Adipocyte (in vitro differentiated cells): Measurements from ENCODE around the gene GPR161.

Source experiments
- DNase-seq: peaks from one replicate; pipeline ENCODE4 v3.0.0-alpha.2; 2015; ENCODE audit warnings: low read depth
- H3K27me3 ChIP-seq: replicated peaks from 2 replicates; pipeline ENCODE4 v1.7.0; 2013; ENCODE audit warnings: mild to moderate bottlenecking, low read length, moderate library complexity; ENCODE audit not compliant: control insufficient read depth, insufficient read depth
- H3K36me3 ChIP-seq: 2 replicates; pipeline ENCODE4 v1.7.0; 2013; ENCODE audit warnings: low read length, mild to moderate bottlenecking, moderate library complexity; ENCODE audit not compliant: control insufficient read depth, insufficient read depth, severe bottlenecking
- H3K4me1 ChIP-seq: 2 replicates; pipeline ENCODE4 v1.7.0; 2013; ENCODE audit warnings: mild to moderate bottlenecking, low read length, moderate library complexity; ENCODE audit not compliant: control insufficient read depth, insufficient read depth
- H3K4me3 ChIP-seq: 2 replicates; pipeline ENCODE4 v1.7.0; 2013; ENCODE audit warnings: mild to moderate bottlenecking, low read length, moderate library complexity
- H3K9ac ChIP-seq: 2 replicates; pipeline ENCODE4 v1.7.0; 2013; ENCODE audit warnings: mild to moderate bottlenecking, low read length, moderate library complexity
- H3K9me3 ChIP-seq: 2 replicates; pipeline ENCODE4 v1.7.0; 2013; ENCODE audit warnings: mild to moderate bottlenecking, low read length, moderate library complexity; ENCODE audit not compliant: control insufficient read depth

The GPR161 gene

GRCh38 chr1:168146160-168146539 is 9.4 kb upstream of the GPR161 start:
- no peak for DNase-seq
- Histone ChIP-seq H3K9me3 (no peaks in the 10 kb centered on the region), H3K4me3 (no peak overlapping the region), H3K9ac (no peak overlapping the region), H3K27me3 (no peaks in the 10 kb centered on the region), H3K36me3 (no peaks in the 10 kb centered on the region), H3K4me1 (no peaks in the 10 kb centered on the region)

GRCh38 chr1:168145184-168146159 is 8.7 kb upstream of the GPR161 start:
- no peak overlapping the region for H3K4me3 ChIP-seq
- H3K9ac ChIP-seq = peak overlapping the region; percentile 27
- no peaks in the 10 kb centered on the region for H3K27me3 ChIP-seq
- no peaks in the 10 kb centered on the region for H3K9me3 ChIP-seq
- DNase-seq = peak; percentile 93
- H3K36me3 ChIP-seq = no peaks in the 10 kb centered on the region
- peaks cover under 1% of the 10 kb centered on the region for H3K4me1 ChIP-seq

- Histone ChIP-seq H3K36me3 (no peaks in the 10 kb centered on the region), H3K9ac (no peak overlapping the region), H3K4me3 (no peak overlapping the region), H3K27me3 (no peaks in the 10 kb centered on the region), H3K4me1 (peaks cover 8% of the 10 kb centered on the region), H3K9me3 (no peaks in the 10 kb centered on the region)
- DNase-seq = no peak
Measured at GRCh38 chr1:168141871-168142385, 5.2 kb upstream of the GPR161 start.

GRCh38 chr1:168139070-168139469 is 2.3 kb upstream of the GPR161 start:
- DNase-seq = no peak
- Histone ChIP-seq H3K9me3 (no peaks in the 10 kb centered on the region), H3K36me3 (no peaks in the 10 kb centered on the region), H3K4me3 (no peak overlapping the region), H3K4me1 (peaks cover 11% of the 10 kb centered on the region), H3K9ac (no peak overlapping the region), H3K27me3 (no peaks in the 10 kb centered on the region)

GRCh38 chr1:168138134-168138533 is 1.4 kb upstream of the GPR161 start:
- peak; percentile 28 for DNase-seq
- H3K9ac ChIP-seq = no peak overlapping the region
- H3K27me3 ChIP-seq = no peaks in the 10 kb centered on the region
- H3K4me3 ChIP-seq = no peak overlapping the region
- peaks cover 11% of the 10 kb centered on the region for H3K4me1 ChIP-seq
- no peaks in the 10 kb centered on the region for H3K9me3 ChIP-seq
- H3K36me3 ChIP-seq = no peaks in the 10 kb centered on the region

- Histone ChIP-seq H3K9me3 (no peaks in the 10 kb centered on the region), H3K9ac (peak overlapping the region; percentile 84), H3K4me1 (peaks cover 11% of the 10 kb centered on the region), H3K4me3 (peak overlapping the region; percentile 94), H3K36me3 (no peaks in the 10 kb centered on the region), H3K27me3 (no peaks in the 10 kb centered on the region)
- DNase-seq = no peak
Measured at GRCh38 chr1:168137515-168137821, 738 bp upstream of the GPR161 start.

GRCh38 chr1:168135921-168136708 is 615 bp downstream of the GPR161 start:
- no peaks in the 10 kb centered on the region for H3K36me3 ChIP-seq
- H3K4me1 ChIP-seq = peaks cover 11% of the 10 kb centered on the region
- DNase-seq = peak; percentile 73
- H3K27me3 ChIP-seq = no peaks in the 10 kb centered on the region
- H3K9me3 ChIP-seq = no peaks in the 10 kb centered on the region
- H3K4me3 ChIP-seq = peak overlapping the region; percentile 81
- peak overlapping the region; percentile 78 for H3K9ac ChIP-seq

GRCh38 chr1:168135116-168135920 is 1.4 kb downstream of the GPR161 start:
- H3K4me3 ChIP-seq = peak overlapping the region; percentile 81
- H3K4me1 ChIP-seq = peaks cover 9% of the 10 kb centered on the region
- H3K27me3 ChIP-seq = no peaks in the 10 kb centered on the region
- H3K36me3 ChIP-seq = no peaks in the 10 kb centered on the region
- DNase-seq = peak; percentile 29
- H3K9ac ChIP-seq = peak overlapping the region; percentile 78
- H3K9me3 ChIP-seq = no peaks in the 10 kb centered on the region

- H3K27me3 ChIP-seq = no peaks in the 10 kb centered on the region
- no peaks in the 10 kb centered on the region for H3K36me3 ChIP-seq
- H3K4me3 ChIP-seq = no peak overlapping the region
- H3K4me1 ChIP-seq = peaks cover 6% of the 10 kb centered on the region
- DNase-seq = no peak
- H3K9me3 ChIP-seq = no peaks in the 10 kb centered on the region
- H3K9ac ChIP-seq = no peak overlapping the region
Measured at GRCh38 chr1:168134642-168135041, 2.1 kb downstream of the GPR161 start.

- no peaks in the 10 kb centered on the region for H3K27me3 ChIP-seq
- H3K9me3 ChIP-seq = no peaks in the 10 kb centered on the region
- peaks cover 6% of the 10 kb centered on the region for H3K4me1 ChIP-seq
- peak; percentile 15 for DNase-seq
- H3K9ac ChIP-seq = no peak overlapping the region
- no peaks in the 10 kb centered on the region for H3K36me3 ChIP-seq
- H3K4me3 ChIP-seq = no peak overlapping the region
Measured at GRCh38 chr1:168134132-168134531, 2.6 kb downstream of the GPR161 start.
